Measurements from ENCODE around the gene BMPR1A. TPM values are rescaled to one million over a fixed set of nuclear protein-coding genes. Genes with fewer than 3 reads are reported as not detected.

BMPR1A gene
- polyA plus RNA-seq, 3 donors: 0.25 to 0.67 (median 0.61) TPM

GRCh38 chr10:86769991-86770390, 13.6 kb downstream of the BMPR1A start:
- Histone ChIP-seq H2AFZ (ENCODE audit: insufficient read depth, low read depth, low read length, poor library complexity, severe bottlenecking) (no peak overlapping the region), H3K79me2 (ENCODE audit: insufficient read depth, low read length) (no peaks in the 10 kb centered on the region), H3K27ac (ENCODE audit: low read depth in 1 of 2, low read length in 2 of 2) (no peak overlapping the region), H3K9ac (ENCODE audit: insufficient read depth, low read length, poor library complexity, severe bottlenecking) (no peak overlapping the region), H3K4me1 (ENCODE audit: control insufficient read depth in 1 of 2, insufficient read depth in 2 of 2, low read length in 2 of 2) (no peaks in the 10 kb centered on the region), H3K36me3 (replicated peaks in 1 of 2; ENCODE audit: control insufficient read depth in 1 of 2, insufficient read depth in 2 of 2, low read length in 2 of 2) (no peaks in the 10 kb centered on the region), H4K20me1 (ENCODE audit: insufficient read depth, low read length) (no peaks in the 10 kb centered on the region), H3K4me3 (replicated peaks in 1 of 3; ENCODE audit: low read depth in 2 of 3, low read length in 3 of 3) (no peak overlapping the region), H3K9me3 (replicated peaks in 1 of 2; ENCODE audit: control insufficient read depth in 1 of 2, insufficient read depth in 1 of 2, low read length in 2 of 2) (no peaks in the 10 kb centered on the region), H3K4me2 (replicated peaks; ENCODE audit: extremely low read depth, low read length, poor library complexity, severe bottlenecking) (no peak overlapping the region), H3K27me3 (ENCODE audit: control insufficient read depth in 2 of 2, insufficient read depth in 2 of 2, low read length in 2 of 2) (peaks cover under 1 to 11% of the 10 kb centered on the region in 2 donors)
- Mint-ChIP-seq H3K4me1 (no peaks in the 10 kb centered on the region), H3K36me3 (no peaks in the 10 kb centered on the region), H3K9me3 (peaks cover 0 to 1% (median 0%) of the 10 kb centered on the region in 7 donors), H3K27me3 (ENCODE audit: low read depth in 3 of 3) (peaks cover 16 to 33% (median 27%) of the 10 kb centered on the region in 3 donors), H3K27ac (no peak overlapping the region), H3K4me3 (no peak overlapping the region)
- 95% methylated on average over 9 of the region's 10 CpGs for WGBS (ENCODE audit: insufficient coverage)
- intact Hi-C loops (cut with micrococcal nuclease): no loop called here
- no peak for DNase-seq
- TF ChIP-seq CTCF (IDR thresholded peaks at IDR 0.05): no peak

- H3K27ac Mint-ChIP-seq: no peak overlapping the region
- no CpG with 5 or more reads among the region's 2 CpGs for WGBS (ENCODE audit: insufficient coverage)
- H3K36me3 Mint-ChIP-seq: no peaks in the 10 kb centered on the region
- Histone ChIP-seq H3K9me3 (replicated peaks in 1 of 2; ENCODE audit: control insufficient read depth in 1 of 2, insufficient read depth in 1 of 2, low read length in 2 of 2) (no peaks in the 10 kb centered on the region), H3K27me3 (ENCODE audit: control insufficient read depth in 2 of 2, insufficient read depth in 2 of 2, low read length in 2 of 2) (peaks cover 2 to 11% of the 10 kb centered on the region in 2 donors), H3K27ac (ENCODE audit: low read depth in 1 of 2, low read length in 2 of 2) (no peak overlapping the region), H3K4me2 (replicated peaks; ENCODE audit: extremely low read depth, low read length, poor library complexity, severe bottlenecking) (no peak overlapping the region), H3K36me3 (replicated peaks in 1 of 2; ENCODE audit: control insufficient read depth in 1 of 2, insufficient read depth in 2 of 2, low read length in 2 of 2) (no peaks in the 10 kb centered on the region), H3K4me1 (ENCODE audit: control insufficient read depth in 1 of 2, insufficient read depth in 2 of 2, low read length in 2 of 2) (no peaks in the 10 kb centered on the region), H3K4me3 (replicated peaks in 1 of 3; ENCODE audit: low read depth in 2 of 3, low read length in 3 of 3) (no peak overlapping the region), H2AFZ (ENCODE audit: insufficient read depth, low read depth, low read length, poor library complexity, severe bottlenecking) (no peak overlapping the region), H3K79me2 (ENCODE audit: insufficient read depth, low read length) (no peaks in the 10 kb centered on the region), H4K20me1 (ENCODE audit: insufficient read depth, low read length) (no peaks in the 10 kb centered on the region), H3K9ac (ENCODE audit: insufficient read depth, low read length, poor library complexity, severe bottlenecking) (no peak overlapping the region)
- intact Hi-C loops (cut with micrococcal nuclease): no loop called here
- no peak for TF ChIP-seq CTCF (IDR thresholded peaks at IDR 0.05)
- DNase-seq: no peak
- peaks cover 16 to 29% (median 22%) of the 10 kb centered on the region in 3 donors for H3K27me3 Mint-ChIP-seq (ENCODE audit: low read depth in 3 of 3)
- no peak overlapping the region for H3K4me3 Mint-ChIP-seq
- H3K9me3 Mint-ChIP-seq: peaks cover 0 to 1% (median 0%) of the 10 kb centered on the region in 7 donors
- no peaks in the 10 kb centered on the region for H3K4me1 Mint-ChIP-seq
Measured at GRCh38 chr10:86770412-86770960, 14.1 kb downstream of the BMPR1A start.

Measured in CD14-positive monocyte (primary cell).